Epithelial cell of proximal tubule (primary cell): Measurements from ENCODE around the gene NDRG3. TPM values are rescaled to one million over a fixed set of nuclear protein-coding genes. Genes with fewer than 3 reads are reported as not detected.
A peak's percentile ranks its signal among the peaks of the same experiment; 100 is the strongest.

Source experiments
- DNase-seq: peaks from one replicate; pipeline ENCODE4 v3.0.0-alpha.2; 2011; ENCODE audit warnings: low read depth
- H3K4me3 ChIP-seq: 2 replicates; pipeline ENCODE4 v1.5.1; 2011; ENCODE audit warnings: low read depth, mild to moderate bottlenecking, low read length
- CTCF ChIP-seq: conservative IDR thresholded peaks from 2 replicates; pipeline ENCODE4 v1.5.1; 2012; ENCODE audit warnings: low read depth, mild to moderate bottlenecking, low read length
- total RNA-seq: library from RNA; depleted of rRNA; stranded (reverse); fragments of >200 nt; gene quantifications from 2 replicates; pipeline ENCODE4 v1.2.3, GENCODE V29; 2015

The NDRG3 gene
- total RNA-seq, 1 donor from 2014 or later = 16.7 TPM

- peak; percentile 74 for DNase-seq
- TF ChIP-seq CTCF = no peak
- no peak overlapping the region for H3K4me3 ChIP-seq
Measured at GRCh38 chr20:36631646-36632045, 114.2 kb downstream of the NDRG3 start.

GRCh38 chr20:36629719-36630681, 115.9 kb downstream of the NDRG3 start:
- no peak for TF ChIP-seq CTCF
- DNase-seq = no peak
- no peak overlapping the region for H3K4me3 ChIP-seq

- H3K4me3 ChIP-seq = no peak overlapping the region
- DNase-seq = no peak
- TF ChIP-seq CTCF = no peak
Measured at GRCh38 chr20:36628076-36628475, 117.8 kb downstream of the NDRG3 start.

GRCh38 chr20:36624944-36625324, 121.0 kb downstream of the NDRG3 start:
- H3K4me3 ChIP-seq = no peak overlapping the region
- DNase-seq = no peak
- no peak for TF ChIP-seq CTCF

GRCh38 chr20:36624068-36624943, 121.6 kb downstream of the NDRG3 start:
- no peak for DNase-seq
- TF ChIP-seq CTCF = no peak
- no peak overlapping the region for H3K4me3 ChIP-seq

GRCh38 chr20:36623444-36623843, 122.4 kb downstream of the NDRG3 start:
- no peak overlapping the region for H3K4me3 ChIP-seq
- no peak for TF ChIP-seq CTCF
- DNase-seq = no peak
